Measurements from ENCODE around the gene USP13.
"Not testable (repeated sequence)": the region's sequence is repeated elsewhere in the genome, so short reads cannot be mapped to it uniquely, and the experiment has no call there.

The USP13 gene, protein sequence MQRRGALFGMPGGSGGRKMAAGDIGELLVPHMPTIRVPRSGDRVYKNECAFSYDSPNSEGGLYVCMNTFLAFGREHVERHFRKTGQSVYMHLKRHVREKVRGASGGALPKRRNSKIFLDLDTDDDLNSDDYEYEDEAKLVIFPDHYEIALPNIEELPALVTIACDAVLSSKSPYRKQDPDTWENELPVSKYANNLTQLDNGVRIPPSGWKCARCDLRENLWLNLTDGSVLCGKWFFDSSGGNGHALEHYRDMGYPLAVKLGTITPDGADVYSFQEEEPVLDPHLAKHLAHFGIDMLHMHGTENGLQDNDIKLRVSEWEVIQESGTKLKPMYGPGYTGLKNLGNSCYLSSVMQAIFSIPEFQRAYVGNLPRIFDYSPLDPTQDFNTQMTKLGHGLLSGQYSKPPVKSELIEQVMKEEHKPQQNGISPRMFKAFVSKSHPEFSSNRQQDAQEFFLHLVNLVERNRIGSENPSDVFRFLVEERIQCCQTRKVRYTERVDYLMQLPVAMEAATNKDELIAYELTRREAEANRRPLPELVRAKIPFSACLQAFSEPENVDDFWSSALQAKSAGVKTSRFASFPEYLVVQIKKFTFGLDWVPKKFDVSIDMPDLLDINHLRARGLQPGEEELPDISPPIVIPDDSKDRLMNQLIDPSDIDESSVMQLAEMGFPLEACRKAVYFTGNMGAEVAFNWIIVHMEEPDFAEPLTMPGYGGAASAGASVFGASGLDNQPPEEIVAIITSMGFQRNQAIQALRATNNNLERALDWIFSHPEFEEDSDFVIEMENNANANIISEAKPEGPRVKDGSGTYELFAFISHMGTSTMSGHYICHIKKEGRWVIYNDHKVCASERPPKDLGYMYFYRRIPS

DNA sequence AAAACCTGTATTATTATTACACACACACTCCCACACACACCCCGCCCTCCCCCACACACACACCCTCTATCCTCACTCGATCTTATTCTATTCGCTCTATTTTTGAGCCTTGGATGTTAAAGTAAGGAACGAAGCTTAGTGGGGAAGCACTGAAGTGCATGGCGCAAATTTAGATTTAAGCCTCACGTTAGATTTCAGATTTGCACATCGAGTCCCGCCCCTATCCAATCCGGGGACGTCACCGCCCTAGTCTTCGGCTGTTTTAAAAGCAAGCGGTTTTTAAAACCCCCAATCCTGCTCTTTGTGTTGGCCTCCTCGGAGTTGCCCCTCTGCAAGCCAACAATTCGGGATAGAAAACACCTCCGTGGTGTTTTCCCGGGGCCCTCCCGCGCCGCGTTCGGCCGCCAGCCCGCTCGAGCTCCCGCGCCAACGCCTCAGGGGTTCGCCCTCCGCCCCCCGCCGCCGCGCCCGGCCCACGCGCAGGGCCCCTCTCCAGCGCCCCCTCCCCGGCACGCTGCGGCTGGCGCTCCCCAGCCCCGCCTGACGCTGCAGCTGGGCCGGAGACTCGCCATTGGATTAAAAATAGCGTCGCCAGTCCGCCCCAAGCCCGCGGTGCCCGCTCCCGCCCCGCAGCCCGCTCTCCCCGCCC, at the start of gene USP13:
Gene USP13 (plus strand): TSS at position 594 of the 649 bp plus-strand sequence. CDS start 186 bp downstream, outside the sequence.
- peak; percentile 71 for DNase-seq

DNA sequence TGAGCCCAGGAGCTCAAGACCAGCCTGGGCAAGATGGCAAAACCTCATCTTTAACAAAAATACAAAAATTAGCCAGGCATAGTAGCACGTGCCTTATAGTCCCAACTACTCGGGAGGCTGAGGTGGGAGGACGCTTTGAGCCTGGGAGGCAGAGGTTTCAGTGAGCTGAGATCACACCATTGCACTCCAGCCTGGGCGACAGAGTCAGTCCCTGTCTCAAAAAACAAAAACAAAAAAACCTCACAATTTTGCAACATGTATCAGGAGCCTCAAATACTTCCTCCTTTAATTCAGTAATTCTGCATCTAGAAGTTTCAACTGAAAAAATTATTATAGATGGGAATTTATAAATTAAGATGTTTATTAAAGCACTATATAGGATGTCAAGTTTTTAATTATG, 49.5 kb upstream of the USP13 start:
- DNase-seq = no peak

DNA sequence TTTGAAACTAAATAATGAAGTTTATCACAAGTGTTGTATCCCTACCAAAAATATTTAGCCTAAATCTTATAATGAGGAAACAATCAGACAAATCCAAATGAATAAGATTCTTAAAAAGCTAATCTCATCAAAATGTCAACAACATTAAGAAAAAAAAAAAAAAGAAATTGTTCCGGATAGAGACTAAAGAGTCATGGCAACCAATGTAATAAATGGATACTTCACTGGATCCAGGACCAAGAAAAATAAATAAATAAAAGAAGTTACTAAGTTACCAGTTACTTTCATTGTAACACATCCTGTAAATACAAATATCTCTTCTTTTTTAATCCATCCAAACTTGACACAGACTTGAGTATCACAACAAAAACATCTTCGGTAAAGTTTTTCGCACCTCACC, 49.0 kb upstream of the USP13 start:
- DNase-seq = no peak

DNA sequence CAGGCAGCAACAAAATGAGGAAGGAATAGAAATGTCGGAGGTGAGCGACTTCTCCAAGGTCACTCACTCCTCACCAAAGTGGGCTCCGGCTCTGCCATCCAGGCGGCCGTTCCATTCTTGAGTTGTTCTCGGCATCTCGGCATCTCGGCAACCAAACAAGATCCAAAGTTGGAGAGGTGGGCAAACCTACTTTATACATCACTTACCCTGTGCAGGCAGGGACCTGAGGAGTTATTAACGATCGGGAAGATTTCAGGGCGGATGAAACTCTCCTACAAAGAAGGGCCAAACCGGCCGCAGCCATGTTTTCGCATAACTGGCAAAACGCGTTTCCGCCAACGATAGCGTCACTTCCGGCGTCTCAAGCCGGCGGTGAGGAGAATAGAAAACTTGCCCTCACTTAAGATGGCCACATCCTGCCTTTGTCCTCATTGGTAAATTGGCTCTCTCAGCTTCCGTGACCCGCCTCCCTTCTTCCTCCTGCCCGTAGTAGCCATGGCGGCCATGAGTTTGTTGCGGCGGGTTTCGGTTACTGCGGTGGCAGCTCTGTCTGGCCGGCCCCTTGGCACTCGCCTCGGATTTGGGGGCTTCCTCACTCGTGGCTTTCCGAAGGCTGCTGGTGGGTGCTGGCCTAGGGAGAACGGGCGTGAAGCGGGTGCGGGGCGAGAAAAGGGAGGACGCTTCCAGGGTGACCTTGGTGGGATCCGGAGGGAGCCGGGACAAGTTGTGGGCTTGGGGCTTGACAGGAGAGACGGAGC, 48.3 kb upstream of the USP13 start, which contains the start of the genes MRPL47 and NDUFB5:
Gene MRPL47 (minus strand): TSS at position 318 of the 758 bp plus-strand sequence. CDS start 14 bp downstream, at position 304.
Gene NDUFB5 (plus strand): TSS at position 474 of the 758 bp plus-strand sequence. CDS start 22 bp downstream, at position 496.
- DNase-seq = peak; percentile 96

DNA sequence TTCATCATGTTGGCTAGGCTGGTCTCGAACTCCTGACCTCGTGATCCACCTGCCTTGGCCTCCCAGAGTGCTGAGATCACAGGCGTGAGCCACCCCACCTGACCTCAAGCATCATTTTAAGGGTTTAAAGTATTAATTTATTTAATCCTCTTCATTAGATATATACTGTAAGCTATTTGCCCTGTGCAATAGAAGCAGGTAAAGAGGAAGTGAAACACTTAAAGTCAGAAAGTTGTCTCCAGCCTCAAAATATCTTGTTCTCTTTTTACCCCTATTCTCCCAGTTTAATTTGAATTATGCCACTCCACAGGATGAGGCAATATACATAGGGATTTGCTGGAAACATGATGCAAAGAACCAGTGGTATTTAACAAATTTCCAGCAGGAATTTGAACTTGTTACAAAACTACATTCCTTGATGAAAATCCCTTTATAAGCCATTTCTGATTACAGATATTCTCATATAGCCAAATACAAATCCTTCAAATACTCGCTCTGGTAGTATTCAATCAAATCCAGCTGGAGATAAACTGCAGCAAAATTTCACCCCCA, 46.2 kb upstream of the USP13 start:
- no peak for DNase-seq

DNA sequence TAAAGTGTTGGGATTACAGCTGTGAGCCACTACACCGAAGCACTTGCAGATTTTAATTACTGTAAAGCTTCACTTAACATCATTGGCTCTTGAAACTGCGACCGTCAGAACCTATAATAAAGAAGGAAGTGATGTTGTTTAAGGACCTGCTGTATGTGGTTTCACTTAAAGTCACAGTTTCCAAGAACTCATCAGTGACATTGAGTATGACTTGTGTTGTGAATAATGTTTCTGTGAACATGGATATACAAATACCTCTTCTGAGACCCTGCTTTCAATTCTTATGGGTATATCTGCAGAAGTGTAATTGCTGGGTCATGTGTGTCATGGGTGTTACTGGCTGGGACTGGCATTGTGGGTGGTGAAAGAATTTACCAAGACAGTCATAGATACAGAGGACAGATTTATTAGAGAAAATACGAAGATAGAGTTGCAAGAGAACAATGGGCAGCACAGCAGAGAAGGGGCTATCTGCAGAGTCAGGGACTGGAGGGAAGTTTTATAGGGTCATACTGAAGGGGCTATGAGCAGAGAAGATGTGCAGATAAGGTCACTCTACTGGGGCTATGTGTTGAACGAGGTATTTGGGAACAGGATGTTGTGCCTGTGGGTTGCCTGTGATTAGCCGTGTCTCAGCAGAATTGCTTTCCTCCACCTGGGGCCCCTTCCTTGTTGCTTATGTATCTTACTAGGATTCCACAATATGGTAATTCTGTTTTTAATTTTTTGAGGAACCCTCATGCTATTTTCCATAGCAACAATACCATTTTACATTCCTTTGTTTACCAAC, 43.7 kb upstream of the USP13 start:
- DNase-seq = peak; percentile 81

DNA sequence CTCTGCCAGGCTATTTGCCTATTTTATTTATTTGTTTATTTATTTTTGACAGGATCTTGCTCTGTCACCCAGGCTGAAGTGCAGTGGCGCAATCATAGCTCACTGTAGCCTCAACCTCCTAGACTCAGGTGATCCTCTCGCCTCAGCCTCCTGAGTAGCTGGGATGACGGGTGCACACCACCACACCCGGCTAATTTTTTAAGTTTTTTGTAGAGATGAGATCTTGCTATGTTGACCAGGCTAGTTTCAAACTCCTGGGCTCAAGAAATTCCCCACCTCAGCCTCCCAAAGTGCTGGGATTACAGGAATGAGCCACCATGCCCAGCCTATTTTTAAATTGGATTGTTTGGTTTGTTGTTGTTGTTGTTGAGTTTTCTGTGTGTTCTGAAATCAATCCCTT, 42.8 kb upstream of the USP13 start:
- no peak for DNase-seq

DNA sequence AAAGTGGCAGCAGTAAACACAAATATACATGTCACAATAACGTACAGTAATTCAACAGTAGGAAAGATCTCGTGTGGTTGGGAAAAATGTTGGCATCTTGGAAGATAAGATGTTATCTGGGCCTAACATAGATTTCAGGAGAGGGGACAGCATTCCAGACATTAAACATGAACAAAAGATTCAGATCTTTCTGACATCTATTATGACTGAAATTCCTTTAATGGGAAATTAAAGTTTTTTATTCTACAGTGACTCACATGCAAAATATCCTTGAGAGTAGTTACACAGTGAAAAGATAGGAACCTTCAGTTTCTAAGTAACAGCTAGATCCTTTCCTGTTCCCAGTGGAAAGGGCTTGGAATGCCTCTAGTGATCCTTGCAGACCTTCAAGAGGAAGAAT, 39.0 kb upstream of the USP13 start:
- no peak for DNase-seq

DNA sequence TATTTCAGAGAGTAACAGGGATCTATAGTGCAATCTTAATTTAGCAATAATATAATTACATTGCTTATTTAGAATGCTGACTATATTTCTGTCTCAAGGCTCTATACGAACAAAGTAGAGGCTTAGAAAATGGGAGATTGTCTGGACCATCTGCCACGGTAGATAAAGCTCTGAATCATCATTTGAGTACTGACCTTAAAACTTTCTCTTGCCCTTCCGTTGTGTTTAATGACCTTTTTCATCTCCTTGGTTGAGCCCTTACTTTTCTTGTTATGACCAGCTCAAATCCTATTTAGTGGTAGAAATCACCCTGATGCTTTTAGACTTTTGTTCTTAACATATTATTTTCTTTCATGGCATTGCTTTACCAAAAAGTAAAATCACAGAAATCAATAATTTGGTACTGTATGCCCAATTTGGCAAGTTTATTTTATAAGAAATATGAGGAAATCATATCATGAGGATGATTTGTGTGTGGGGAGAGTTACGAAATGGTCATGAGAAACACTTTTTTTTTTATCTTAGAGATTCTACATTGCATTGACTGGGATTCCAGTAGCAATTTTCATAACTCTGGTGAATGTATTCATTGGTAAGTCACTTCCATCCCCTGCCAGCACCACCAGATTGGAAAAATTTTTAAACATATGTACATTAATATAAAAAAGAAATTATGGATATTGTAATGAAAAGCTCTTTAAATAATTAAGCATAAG, 37.2 kb upstream of the USP13 start:
- DNase-seq = no peak

DNA sequence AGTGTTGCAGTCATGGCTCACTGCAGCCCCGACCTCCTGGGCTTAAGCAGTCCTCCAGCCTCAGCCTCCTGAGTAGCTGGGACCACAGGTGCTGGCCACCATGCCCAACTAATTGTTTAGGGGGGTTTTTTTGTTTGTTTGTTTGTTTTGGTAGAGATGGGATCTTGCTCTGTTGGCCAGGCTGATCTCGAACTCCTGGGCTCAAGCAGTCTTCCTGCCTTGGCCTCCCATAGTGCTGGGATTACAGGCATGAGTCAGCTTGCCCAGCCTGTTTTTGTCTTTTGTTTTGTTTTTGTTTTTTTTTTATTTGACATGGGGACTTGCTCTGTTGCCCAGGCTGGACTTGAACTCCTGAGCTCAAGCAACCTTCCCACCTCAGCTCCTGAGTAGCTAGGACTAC, 30.8 kb upstream of the USP13 start:
- DNase-seq = no peak

DNA sequence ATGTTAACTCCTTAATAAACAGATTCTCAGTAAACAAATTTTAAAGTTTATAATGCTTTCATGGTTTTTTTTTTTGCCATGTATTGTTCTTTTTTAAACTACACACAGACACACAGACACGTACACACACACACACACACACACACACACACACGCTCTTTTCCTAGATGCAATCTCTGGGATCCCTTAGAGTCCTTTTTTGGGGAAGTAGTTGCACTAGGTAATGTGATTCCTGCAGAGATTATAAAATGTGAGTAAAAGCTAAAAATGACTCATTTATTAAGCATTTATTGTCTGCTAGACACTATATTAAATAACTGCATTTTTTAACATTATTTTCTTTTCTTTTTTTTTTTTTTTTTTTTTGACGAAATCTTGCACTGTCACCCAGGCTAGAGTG, 28.4 kb upstream of the USP13 start:
- DNase-seq = no peak

DNA sequence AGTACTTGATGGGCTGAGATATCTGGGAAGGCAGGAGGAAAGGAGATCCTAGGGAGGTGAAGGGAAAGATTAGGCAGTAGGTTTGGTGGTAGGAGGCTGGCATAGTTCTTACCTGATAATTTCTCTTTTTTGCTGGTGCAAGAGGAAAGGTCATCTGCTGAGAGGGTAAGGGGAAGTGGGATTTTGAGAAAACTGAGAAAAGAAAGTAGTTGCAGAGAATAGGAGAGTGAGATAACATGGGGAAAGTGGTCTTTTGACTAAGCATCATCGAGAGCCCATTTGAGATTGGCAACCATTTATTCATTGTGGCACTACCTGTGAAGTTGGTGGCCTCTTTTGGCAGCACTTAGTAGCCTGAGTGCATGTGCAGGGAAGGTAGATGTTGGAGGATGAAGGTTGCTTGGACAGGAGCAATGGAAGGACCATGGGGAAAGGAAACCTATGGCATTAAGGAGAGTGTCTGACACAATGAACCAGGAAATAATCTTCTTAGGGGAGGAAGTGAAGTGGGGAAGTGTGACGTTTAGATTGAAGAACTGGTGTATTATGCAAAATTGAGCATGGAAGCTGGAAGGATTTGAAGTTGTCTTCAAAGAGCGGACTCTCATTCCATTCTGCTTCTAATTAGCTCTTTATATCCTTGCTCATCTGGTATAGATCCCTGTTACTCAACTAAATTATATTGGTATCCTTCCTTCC, 21.9 kb upstream of the USP13 start:
- DNase-seq = no peak

DNA sequence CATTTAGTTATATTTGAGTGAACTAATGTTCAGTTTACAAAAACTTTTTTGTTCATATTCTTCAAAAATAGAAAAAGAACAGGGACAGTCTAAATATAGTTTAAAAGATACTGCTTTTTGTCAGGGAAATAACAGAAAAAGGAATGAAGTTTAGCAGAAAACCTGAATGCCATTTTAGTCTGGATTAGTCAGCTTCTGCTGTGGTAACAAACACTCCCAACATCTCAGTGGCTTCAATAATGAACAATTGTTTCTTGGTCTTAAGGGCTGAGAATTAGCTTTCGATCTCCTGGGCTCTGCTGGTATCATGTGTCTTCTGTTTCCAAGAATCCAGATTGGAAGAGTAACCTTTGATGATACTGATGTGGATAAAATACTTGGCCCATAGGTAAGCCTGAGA, 12.4 kb upstream of the USP13 start:
- no peak for DNase-seq

DNA sequence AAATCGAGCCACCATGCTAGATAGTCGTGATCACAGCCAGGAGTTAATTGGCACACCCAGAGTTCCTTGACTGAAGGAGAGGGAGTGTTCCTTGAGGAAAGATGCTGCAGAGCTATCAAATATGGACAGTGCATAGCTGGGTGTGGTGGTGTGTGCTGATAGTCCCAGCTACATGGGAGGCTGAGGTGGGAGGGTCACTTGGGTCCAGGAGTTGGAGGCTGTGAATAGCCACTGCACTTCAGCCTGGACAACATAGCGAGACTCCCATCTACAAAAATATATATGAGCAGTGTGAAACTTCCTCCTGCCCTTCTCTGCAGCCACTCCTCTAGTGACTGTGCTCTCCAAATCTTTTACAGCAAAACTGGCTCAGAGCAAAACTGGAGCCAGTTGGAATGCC, 10.0 kb upstream of the USP13 start:
- DNase-seq = no peak

DNA sequence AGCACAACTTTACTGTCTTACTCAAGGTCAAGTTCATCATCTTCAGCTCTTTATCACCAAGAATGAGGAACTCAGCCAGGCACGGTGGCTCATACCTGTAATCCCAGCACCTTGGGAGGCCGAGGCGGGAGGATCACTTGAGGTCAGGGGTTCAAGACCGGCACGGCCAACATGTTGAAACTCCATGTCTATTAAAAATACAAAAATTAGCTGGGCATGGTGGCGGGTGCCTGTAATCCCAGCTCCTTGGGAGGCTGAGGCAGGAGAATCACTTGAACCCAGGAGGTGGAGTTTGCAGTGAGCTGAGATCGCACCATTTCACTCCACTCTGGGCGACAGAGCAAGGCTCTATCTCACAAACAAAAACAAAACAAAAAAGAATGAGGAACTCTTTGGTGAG, 9.0 kb upstream of the USP13 start:
- DNase-seq = not testable (repeated sequence)

DNA sequence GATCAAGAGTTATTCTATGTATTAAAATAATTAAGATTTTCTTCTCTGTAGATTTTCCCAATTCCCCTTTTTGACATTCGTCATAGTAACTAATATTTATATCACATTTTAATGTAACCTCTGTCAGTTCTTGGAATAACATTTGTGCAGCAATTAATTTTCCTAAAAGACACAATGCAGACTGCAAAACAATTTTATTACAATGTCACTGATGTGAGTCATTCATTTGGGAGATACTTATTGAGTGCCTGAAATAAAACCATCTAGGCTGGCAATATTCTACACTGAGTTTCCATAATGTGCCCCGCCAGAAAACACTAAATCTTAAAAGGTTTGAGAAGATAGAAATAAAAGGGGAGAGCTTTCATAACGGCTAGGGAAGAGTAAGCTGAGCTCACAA, 6.7 kb upstream of the USP13 start:
- DNase-seq = no peak

DNA sequence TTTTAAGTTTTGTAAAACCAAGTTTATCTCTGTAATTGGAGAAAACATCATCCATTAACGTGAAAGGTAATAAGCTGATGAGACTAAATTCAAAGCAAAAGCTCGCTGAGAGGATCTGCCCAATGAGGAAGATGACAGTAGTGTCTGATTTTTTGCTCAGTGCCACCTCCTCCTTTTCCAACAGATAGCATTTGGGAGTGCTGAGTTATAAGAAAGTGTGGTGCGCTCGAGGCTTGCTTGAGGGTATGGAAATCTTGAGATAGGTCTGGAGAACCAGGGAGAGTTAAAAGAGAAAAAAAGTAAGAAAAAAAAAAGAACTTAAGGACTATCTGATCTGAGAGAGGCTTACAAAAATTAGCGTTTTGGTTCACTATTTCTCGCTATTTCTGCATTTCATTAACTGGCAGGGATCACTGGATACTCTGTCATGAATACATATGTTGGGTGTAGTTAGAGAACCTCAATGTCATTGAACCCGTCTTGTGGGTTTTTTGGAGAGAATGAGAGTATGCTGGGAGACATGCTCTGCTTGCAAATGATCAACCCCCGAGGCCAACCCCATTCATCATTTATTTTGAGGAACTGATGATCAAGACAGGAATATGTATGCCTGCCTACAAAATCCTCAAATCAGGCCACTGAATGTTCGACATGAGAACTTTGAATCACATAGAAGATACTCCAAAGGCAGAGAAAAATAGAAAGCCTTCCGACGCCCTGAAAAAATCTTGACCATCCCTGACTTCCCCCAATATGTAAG, 973 bp upstream of the USP13 start:
- DNase-seq = no peak

DNA sequence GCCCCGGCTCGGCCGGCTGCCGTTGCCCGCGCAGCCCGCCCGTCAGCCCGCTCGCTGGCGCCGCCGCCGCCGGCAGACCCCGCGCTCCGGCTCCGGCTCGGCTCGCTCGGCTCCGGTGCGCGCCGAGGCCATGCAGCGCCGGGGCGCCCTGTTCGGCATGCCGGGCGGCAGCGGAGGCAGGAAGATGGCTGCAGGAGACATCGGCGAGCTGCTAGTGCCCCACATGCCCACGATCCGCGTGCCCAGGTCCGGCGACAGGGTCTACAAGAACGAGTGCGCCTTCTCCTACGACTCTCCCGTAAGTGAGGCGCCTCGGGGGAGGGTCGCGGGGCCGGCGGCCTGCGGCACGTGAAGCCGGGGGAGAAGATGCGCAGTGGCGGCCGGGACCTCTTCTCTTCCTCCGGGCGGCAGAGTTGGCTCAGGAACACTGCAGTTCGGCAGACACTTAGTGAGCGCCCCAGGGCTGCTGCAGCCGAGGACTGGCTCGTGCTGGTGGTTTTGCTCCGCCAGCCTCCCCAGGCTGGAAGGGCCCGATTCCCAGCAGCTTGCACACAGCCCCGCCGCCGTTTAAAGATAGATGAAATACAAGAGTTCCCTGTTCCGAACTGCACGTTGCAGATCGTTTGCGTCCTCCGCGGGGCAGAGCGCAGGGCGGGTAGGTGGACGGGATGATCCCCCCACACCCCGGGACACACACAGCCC, 407 bp downstream of the USP13 start:
- DNase-seq = peak; percentile 71

DNA sequence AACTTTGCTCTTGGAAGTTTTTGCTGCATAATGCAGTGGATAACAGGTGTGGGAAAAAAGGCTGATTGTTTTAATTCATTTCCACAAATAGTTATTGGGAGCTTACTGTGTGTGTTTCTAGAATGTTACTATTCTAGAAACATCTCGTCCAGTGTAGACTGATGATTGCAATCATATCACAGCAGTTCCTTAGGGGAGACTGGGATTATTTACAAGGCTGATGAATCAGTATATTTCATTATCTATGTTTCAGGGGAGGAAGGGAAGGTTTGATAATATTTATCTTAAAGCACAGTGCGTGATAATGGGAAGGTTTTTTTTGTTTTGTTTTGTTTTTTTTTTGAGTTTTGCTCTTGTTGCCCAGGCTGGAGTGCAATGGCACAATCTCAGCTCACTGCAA, 2.4 kb downstream of the USP13 start:
- no peak for DNase-seq

Measured in activated CD4-positive, alpha-beta T cell treated with anti-CD3 and anti-CD28 coated beads, Interleukin-2, Interleukin-6, amounts not matched to agents 100 ng/mL and 50 ng/mL, durations not matched to agents 16 hours and 8 hours (primary cell).